GM21528 (cell line): ENCODE results near the gene CTNNA3.
A peak's percentile ranks its signal among the peaks of the same experiment; 100 is the strongest.
"Not testable (repeated sequence)": the region's sequence is repeated elsewhere in the genome, so short reads cannot be mapped to it uniquely, and the experiment has no call there.

Source experiments
- ATAC-seq: cut with Tn5 transposase; IDR thresholded peaks from one replicate; pipeline ENCODE4 v1.9.1; 2021; ENCODE audit warnings: mild to moderate bottlenecking, moderate library complexity; ENCODE audit not compliant: unreplicated experiment, low FRiP score

The CTNNA3 gene

GRCh38 chr10:67696029-67696428, at the start of gene CTNNA3:
CTNNA3 (minus strand) TSS chr10:67696195.
- ATAC-seq, result no peak

DNA sequence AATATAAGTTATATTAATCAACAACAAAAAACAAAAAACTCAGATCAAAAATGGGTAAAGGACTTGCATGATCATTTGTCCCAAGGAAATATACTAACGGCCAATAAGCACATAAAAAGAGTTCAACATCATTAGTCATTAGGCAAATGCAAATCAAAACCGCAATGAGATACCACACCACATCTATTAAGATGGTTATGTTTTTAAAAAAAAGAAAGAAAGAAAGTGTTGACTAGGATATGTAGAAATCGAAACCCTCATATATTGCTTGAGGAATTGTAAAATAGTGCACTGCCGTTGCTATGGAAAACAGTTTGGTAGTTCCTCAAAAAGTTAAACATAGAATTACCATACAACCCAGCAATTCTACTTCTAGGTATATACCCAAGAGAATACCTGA, 39.4 kb upstream of the CTNNA3 start:
- no peak for ATAC-seq

- ATAC-seq, result no peak
Measured at GRCh38 chr10:67733511-67733910, 37.5 kb upstream of the CTNNA3 start.

- no peak for ATAC-seq
Measured at GRCh38 chr10:67725567-67725966, 29.6 kb upstream of the CTNNA3 start.

DNA sequence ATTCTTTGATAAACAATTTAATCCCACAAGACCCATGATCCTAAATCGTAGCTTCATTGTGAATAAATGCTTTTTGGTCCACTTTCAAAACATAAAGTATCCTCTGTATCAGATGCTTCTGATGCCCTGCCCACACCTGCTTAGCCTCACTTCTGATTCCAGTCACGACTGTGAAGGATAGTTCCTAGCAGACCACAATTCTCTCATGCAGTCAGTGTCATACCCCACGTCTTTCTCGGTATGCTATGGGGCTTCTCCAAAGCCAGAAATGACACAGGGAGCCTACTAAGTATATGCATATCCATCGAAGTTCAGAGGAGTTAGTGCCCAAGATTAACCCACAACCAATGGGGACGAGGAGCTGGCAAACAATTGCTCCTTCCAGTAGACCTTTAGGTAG, 27.6 kb upstream of the CTNNA3 start:
- no peak for ATAC-seq

DNA sequence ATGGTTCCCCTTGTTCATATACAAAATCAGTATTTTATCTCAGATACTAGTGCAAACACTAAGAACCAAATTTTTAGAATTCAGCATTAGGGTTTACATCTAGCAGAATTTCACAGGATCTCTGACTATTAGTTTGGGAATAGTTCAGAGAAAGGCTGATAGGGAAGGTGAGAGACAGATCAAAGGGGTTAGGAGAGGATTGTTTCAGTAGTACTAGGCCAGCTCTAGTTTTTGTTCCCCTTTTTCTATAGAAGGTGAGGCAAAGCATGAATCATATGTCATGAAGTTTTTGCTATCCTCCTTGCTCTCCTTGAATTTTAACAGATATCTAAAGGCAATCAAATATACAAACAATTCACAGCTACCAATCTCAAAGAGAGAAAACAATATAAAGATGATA, 26.1 kb upstream of the CTNNA3 start:
- ATAC-seq, result no peak

DNA sequence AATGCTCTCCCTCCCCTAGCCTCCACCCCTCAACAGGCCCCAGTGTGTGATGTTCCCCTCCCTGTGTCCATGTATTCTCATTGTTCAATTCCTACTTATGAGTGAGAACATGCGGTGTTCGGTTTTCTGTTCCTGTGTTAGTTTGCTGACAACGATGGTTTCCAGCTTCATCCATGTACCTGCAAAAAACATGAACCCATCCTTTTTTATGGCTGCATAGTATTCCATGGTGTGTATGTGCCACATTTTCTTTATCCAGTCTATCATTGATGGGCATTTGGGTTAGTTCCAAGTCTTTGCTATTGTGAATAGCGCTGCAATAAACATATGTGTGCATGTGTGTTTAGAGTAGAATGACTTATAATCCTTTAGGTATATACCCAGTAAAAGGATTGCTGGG, 20.5 kb upstream of the CTNNA3 start:
- not testable (repeated sequence) for ATAC-seq

DNA sequence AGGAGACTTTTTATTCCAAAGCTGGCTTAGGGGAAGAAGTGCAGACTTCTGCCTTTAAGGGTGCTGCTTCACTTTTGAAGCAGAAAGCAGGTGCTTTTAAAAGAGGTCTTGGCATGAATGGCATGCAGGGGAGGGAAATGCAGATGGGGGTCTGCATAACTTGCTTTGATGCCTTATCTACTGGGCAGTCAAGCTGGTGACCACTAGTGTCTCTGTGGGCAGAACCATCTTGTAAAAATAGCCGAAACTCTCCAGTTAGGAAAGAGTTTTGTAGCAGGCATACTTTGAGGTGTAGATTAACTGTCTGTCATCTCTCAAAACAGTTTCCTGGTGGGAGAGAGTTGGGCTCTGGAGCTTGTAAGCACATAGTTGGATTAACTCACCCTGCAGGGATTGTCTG, 9.9 kb upstream of the CTNNA3 start:
- ATAC-seq, result no peak

- not testable (repeated sequence) for ATAC-seq
Measured at GRCh38 chr10:67699613-67700270, 3.7 kb upstream of the CTNNA3 start.

DNA sequence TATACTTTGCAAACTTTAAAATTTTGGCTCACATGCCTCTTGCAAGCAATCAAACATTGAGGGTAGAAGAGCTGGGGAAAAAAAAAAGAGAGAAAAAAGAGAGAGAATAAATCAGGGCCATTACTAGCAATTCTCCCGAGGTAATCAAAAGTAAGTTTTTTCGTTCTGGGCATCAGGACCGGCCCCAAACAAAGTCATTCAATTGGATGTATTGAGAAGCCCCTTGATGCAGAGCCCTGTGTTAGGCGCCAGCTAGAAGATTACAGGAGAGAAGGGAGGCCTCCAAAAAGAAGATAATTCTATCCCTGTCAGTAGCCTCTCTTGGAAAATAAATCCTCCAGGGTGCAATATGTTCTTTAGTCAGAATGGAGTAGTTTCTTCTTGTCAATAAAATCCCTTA, 2.2 kb upstream of the CTNNA3 start:
- no peak for ATAC-seq

GRCh38 chr10:67697724-67698131, 1.7 kb upstream of the CTNNA3 start:
- peak; percentile 88 for ATAC-seq

GRCh38 chr10:67696679-67697078, 684 bp upstream of the CTNNA3 start:
- ATAC-seq, result no peak

DNA sequence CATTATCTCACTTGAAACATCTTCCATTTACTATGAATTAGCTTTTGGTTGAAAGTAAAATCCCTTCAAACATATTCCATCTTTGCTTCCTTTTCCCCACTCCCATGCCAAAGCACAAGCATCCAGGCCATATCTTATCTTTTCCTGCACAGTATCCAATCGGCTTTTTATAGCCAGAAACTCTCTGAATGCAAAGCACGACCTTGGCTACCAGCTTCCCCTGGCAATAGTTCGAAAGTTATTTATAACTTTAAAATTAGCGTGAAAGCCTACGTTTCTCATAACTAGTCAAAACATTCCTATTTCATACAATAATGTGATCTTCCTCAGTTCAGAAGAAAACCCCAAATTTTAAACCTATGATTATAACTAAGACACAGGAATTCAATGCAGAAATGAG, 440 bp downstream of the CTNNA3 start:
- ATAC-seq, result no peak

GRCh38 chr10:67691861-67692260, 4.1 kb downstream of the CTNNA3 start:
- ATAC-seq, result not testable (repeated sequence)

DNA sequence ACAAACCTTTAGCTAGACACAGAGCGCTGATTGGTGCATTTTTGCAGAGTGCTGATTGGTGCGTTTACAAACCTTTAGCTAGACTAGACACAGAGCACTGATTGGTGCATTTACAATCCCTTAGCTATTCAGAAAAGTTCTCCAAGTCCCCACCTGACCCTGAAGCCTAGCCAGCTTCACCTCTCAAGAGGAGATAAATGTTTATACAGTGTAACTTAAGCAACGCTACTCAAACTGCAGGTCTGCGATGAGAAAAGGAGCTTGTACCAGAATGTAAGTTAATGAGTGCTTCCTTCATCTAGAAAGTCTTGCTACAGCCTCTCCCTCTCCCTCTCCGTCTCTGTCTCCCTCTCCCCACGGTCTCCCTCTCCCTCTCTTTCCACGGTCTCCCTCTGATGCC, 5.5 kb downstream of the CTNNA3 start:
- ATAC-seq, result not testable (repeated sequence)

- not testable (repeated sequence) for ATAC-seq
Measured at GRCh38 chr10:67684140-67684539, 11.9 kb downstream of the CTNNA3 start.

DNA sequence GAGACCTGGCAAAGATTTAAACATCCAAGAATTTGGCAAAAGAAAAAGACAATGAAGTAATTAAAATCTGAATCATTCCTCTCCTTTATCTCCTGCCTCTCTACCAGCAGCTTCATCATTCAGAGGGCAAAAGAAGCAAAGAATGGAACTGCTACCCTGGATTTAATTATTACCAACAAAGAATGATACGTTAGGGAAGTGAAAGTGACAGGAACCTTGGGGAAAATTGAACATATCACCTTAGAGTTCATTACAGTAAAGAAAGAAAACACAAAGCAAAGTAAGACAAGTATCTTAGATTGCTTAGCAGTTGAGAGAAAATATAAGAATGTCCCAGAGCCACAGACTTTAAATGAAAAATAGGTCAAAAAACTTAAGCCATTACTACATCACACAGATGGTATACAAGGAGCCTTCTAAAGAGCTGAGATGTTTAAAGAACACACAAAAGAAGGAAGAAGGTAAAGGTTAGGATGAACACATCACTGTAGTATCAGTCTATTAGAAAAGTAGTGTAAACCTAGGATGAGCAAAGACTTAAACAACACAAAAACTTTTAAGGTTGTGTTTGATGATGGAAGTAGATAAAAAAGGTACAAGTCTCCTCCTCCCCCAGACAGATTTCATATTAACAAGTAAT, 17.5 kb downstream of the CTNNA3 start:
- no peak for ATAC-seq

- no peak for ATAC-seq
Measured at GRCh38 chr10:67676208-67676825, 19.7 kb downstream of the CTNNA3 start.

- ATAC-seq, result no peak
Measured at GRCh38 chr10:67670401-67670800, 25.6 kb downstream of the CTNNA3 start.

DNA sequence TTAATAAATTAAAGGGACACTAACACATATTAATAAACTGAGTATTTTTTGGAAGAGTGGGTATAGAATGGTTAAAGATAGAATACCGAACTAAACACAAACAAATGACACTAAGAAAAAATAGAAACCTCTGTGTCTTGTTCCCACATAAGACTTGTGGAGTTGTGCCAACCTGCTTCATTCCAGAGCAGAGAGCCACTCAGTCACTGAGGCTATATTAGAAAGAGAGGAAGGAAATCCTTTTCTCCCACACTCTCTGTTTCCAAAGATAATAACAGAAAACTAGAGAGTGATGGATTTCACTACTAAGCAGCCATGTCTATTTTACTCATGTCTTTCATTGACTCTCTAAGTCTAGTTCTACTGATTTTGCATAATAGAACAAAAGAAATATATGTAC, 26.0 kb downstream of the CTNNA3 start:
- no peak for ATAC-seq

GRCh38 chr10:67668448-67668847, 27.5 kb downstream of the CTNNA3 start:
- ATAC-seq, result no peak

- ATAC-seq, result no peak
Measured at GRCh38 chr10:67667035-67667425, 29.0 kb downstream of the CTNNA3 start.
